DLD1 (cell line): ENCODE results near the gene RAI14.

ENCODE experiments used
- in situ Hi-C: cut with HindIII; loops from 2 replicates; pipeline ENCODE4 v1.10.0; 2017; ENCODE audit warnings: low sequenced_read_pairs

The RAI14 gene

DNA sequence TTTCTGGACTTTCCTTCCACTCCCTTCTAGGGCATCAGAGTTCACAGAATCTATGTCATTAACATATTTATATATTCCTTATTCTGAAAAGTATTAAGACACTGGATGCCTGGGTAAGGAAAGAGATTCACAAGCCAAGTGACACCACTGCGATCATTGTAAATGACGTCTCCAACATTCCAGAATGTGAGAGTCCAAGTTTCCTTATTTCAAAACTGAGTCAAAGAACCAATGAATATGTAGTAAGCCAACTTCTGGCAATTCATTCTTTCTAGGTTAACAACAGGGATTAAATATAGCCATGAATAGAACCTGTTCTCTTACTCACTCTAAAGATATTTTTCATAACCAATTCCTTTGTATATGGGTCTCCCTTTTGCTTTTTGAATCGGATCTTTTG, 18.1 kb downstream of the RAI14 start:
- in situ Hi-C loops = no loop called here

DNA sequence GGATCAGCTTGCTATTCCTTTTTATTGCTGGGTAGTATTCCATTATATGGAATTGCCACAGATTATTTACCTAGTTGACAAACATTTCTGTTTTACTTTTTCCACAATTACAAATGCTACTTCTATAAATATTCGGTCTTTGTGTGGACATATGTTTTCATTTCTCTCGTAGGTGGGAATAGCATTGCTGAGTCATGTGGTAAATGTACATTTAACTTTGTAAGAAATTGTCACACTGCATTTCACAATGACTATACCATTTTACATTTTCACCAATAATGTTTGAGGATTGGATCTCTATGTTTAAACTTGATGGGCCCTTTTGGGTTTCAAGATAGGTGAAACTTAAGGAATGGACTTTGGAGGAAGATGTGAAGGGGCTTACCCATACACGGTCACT, 19.7 kb downstream of the RAI14 start:
- in situ Hi-C loops = no loop called here

DNA sequence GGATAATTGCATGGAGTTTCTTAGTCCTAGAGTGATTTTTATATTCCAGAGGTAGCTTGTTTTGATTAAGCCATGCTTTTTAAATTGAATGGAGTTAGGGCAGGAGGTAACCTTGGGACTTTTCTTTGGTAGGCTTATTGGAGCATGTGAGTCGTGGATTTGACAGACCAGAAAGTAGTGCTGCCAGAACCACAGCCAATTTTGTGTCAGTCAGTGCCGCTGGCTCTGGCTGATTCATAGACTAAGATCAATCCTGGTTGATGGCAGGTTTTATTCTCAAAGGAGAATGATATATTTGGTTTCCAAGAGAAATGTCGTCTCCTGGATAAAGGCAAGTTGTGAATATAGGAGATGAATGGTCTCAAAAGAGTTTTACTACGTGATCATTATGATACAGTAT, 20.3 kb downstream of the RAI14 start:
- in situ Hi-C loops = no loop called here

DNA sequence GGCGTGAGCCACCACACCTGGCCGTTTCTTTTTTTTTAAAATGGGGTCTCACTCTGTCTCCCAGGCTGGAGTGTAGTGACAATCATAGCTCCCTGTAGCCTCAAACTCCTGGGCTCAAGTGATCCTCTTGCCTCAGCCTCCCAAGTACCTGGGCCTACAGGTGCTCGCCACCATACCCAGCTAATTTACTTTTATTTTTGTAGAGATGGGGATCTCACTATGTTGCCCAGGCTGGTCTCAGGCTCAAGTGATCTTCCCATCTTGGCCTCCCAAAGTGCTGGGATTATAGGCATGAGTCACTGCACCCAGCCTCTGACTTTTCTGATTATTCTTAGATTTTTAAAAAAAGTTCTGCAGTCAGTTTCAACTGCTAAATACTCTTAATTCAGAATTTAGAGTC, 21.3 kb downstream of the RAI14 start:
- in situ Hi-C loops = no loop called here

DNA sequence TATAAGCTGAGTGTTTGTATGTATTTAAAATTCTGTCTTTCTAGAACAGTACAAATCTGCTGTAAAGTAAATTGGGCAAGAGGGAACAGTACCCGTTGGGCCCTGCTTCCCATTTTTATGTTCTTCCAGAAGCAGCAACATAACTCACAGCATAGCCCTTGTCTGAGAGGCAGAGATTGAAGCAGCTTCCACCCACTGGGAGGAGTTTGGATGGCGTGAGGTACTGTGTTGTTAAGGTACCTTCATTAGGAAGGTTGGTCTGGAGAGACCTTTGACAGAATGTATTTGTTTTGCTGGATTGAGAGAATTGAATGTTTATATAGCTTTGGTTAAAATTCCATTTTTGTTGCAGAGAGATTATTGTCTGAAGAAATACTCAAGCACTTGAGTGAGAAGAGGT, 24.8 kb downstream of the RAI14 start:
- in situ Hi-C loops = no loop called here

DNA sequence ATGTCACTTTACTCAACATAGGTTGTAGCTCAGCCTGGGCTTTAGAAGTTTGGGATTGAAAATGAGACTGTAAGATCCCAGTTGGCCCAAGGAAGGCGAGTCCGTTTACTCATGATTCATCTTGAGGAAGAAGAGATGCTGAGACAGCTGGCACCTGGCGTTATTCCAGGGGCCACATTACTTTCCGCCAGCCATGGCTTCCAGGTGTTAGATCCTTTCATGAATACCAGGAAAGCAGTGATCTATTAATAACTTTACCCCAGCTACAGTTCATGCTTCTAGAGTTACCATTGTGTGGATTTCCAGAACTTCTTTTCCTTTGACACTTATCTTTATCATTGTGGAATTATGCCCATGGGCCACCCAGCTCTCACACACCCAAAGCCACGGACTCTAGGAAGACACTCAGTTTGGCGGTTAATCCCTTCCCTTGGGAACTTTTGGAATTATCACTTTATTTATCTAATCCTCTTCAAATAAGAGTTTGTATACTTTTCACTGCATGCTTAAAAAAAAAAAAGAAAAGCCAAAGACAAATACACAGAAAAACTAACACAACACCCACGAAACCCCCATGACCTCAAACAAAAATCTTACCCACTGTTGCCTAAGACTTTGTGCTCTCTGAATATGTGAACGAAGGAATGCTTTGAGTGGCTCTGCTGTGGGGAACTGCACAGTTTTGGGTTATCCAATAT, 26.9 kb downstream of the RAI14 start:
- in situ Hi-C loops = no loop called here

DNA sequence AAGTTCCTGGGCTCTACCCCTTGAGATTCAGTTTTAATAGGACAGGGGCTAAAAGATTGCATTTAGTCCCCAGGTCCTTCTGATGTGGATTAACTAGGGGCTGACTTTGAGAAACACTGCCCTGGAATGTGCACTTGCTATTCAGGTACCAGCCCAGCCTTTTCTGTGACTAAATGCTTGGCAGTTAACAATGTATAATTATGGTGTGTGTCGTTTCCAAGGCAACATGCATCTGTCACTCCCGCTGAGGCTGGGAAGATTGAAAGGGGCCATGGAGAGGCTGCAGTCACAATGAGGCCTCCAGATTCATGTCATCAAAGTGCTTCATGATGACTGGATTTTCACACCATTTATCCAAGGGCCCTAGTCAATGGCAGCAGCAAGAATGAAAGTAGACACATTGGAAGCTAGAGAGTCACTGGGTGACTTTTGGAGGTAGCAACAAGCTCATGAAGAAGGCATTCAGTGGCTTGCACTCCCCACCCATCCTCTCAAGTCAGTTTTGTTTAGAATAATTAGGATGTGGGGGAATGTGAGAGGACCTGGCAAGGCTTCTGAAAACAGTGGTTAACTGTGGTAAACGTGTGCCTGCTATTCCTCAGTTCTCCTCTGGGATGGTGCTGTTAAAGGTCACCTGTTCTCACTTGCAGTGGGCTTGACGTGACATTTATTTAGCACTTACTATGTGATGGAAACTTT, 28.3 kb downstream of the RAI14 start:
- in situ Hi-C loops = no loop called here

DNA sequence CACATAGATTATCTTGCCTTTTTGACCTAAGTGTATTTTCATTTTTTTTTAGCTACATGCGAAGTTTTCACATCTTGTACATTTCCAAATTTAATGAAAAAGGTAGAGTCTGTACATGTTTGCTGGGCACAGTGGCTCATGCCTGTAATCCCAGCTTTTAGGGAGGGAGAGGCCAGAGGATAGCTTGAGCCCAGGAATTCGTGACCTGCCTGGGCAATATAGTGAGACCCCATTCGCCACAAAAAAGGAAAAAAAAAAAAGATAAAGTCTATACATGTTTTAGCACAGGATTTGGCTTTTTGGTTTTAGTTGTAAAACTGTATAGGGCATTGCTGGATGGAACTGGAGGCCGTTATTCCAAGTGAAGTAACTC, 28.8 kb downstream of the RAI14 start:
- in situ Hi-C loops = no loop called here

DNA sequence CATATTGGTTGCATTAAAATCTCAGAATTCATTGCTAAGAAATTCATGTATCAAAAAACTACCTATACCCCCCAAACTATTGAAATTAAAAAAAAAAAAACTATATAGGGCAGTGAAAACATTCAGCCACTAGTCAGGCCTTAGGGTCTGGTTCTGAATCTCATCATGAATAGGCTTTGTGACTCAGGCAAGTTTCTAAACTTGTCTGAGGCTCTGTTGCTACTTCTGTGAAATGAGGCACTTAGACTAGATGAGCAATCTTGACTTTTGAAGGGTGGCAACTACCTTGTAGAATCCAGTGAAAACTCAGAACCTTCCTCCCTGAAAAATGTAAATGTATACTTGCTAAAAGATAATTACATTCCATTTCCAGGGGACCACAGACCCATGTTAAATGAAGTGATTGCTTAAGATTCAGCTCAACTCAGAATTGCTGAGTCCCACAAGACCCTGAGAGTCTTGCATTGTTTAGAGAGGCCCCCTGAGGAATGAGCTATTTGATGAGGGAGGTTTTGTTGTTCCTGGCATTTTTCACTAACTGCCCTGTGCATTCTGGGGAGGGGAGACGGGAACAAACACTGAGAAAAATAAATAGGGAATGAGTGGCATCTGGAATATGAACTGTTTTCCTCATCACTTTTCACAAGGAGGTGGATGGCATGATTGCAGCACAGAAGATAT, 29.5 kb downstream of the RAI14 start:
- in situ Hi-C loops = no loop called here

DNA sequence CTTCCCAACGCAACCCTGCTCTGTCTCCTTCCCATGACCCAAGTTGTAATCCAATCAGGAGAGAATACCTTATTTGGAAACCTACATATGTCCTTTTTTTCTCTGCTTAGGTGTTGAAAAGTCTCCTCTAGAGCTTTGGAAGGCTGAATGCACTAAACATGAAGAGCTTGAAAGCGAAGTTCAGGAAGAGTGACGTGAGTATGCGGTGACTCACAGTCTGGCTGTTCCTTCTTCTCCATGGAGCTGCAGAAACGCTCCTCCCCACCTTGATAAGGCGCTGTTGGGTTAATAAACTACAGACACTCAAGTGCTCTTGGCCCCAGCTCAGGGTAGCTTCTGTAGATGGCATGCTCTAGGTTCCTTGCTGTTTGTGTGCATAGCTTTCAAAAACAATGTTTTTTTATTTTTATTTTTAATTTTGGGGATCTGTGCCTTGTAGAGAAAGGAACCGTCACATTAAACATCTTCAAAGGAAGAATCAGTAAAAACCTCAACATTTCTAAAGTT, 30.7 kb downstream of the RAI14 start:
- in situ Hi-C loops = no loop called here

DNA sequence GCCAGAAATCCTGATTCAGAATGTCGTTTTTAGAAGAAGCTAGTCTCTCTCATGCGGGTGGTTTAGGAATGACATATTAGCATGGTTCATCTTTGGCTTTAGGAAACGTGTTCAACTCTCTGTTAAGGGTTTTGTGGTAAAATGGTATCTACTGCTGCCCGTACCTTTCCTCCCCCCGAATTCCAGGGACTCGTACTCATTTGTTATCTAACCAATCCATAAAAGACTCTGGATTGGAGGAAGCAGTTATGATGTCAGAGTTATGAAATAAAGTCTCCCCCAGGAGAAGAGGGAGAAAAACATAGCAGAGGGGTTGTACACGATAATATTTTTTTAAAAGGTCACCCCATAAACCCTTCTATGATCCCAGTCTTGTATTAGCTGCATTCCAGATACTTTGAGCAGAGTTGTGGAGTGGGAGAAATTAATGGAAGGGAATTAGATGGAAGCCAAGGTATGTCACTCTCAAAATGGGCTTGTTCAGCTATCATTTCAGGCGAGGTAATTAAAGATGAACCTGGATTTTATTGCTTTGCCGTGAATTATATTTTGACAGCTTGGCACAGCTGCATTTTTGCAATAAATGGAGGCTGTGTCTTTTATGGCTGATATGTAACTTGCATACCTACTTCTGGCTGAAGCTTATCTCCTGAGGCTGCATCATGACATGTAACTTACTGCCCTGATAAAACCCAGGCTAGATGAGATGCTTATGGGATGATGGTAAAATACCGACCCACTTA, 31.3 kb downstream of the RAI14 start:
- in situ Hi-C loops = no loop called here

DNA sequence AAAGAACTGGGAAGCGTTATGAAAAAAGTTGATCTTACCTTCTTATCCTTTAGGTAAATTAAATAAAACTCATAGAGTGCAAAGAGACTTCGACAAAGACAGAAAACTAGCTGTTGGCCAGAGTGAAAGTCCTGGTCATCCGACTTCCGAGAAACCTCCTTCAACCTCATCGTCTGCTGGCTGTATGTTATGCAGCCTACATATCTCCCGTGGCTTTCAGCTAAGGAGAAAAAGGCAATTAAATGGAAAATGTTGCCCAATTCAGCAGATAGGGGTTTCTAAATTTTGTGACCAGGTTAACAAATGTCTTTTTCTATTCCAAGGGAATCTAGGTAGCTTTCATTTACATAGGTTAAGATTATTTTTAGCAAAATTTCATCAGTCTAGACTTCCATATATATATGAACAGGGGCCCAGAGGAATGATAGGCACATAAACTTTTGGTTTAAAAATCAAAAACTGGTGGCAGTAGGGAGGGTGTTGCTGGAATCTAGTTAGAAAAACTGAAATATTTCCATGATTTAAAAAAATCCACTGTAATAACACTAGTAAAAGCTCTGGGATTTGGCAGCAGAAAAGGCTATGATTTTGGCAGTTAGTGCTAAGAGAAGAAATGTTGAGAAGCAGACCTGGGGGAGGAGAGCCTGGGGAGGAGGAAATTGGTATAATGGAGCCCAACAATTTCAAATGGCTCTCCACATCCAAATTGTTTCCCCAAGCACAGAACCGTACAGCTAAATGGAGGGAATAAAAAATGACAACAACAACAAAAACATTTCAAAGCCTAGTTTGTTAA, 32.1 kb downstream of the RAI14 start:
- in situ Hi-C loops = no loop called here

DNA sequence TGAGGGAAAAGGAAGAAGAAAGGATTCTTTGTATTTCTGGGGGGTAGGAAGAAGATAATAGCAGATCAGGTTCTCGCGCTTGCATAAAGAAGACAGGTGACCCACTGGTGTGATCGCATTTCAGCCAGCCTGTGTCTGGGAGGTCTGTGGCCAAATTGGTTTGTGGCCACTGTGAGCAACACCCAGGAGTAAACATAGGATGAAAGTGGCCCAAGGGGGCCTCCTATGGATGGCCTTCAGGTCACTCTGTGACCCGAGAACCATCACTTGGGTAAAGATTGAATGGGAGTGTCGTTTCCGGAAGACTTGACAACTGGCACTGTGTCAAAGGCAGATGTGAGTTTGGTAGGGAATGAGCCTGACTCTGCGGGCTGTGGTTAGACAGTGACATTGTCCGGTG, 34.2 kb downstream of the RAI14 start:
- in situ Hi-C loops = no loop called here

DNA sequence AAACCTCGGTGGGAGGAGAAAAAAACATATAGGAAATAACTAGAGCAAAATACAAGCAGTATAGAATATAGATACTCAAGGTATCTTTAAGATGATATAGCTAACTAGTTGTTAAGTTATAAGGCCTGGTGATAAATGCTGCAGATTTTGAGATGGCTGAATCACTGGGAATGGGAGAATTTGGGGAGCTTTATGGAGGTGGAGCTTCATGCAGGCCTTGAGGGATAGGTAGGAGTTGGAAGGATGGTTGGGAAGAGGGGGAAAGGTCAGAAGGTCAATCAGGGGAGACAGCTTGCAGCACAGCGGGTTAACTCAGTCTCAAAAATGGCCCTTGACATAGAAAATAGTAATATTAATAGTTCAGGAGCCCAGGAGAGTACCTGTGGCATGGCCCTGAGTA, 34.8 kb downstream of the RAI14 start:
- in situ Hi-C loops = no loop called here

DNA sequence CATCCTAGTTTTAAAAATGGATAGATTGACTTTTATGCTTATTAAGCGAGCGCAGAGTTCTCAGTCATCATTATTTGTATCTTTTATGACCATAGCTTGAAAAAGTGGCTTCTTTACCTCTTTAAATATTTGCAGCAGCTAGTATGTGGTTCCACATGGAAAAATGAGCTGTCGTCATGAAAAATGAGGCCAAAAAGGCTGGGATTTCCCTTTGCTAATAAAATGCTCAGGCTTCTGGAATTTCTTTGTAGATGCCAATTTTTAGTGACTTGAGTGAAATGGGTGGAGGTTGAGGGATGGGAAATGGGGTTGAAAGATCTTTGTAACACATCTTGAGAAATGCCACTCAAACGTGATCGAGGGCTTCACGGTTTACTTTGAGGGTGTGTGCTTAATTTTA, 35.2 kb downstream of the RAI14 start:
- in situ Hi-C loops = no loop called here

DNA sequence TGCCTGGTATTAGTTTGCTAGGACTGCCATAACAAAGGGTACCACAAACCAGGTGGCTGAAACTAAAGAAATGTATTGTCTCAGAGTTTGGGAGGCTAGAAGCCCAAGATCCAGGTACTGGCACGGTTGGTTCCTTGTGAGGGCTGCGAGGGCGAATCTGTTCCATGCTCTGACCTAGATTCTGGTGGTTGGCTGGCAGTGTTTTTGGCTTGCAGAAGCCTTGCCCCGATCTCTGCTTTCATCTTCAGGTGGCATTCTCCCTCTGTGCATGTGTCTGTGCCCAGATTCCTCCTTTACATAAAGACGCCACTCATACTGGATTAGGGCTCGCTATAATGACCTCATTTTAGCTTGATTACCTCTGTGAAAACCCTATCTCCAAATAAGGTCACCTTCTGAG, 36.7 kb downstream of the RAI14 start:
- in situ Hi-C loops = no loop called here

DNA sequence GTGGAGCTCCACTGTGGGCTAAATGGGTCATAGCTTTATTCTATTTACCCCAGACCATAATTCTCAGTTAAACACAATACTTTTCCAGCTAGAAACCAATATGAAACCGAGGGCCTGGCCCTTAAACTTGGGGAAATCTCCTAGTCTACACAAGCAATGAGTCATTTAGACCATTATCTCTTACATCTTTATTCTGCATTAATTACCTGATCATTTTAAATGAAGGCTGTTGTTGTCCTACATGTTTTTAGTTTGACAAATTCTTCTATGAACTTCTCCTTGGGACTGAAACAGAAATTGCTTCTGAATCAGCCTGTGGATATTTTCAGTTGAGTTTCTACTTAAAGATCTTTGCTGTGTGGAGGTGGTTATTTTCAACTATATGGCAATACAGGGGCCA, 37.9 kb downstream of the RAI14 start:
- in situ Hi-C loops = no loop called here

DNA sequence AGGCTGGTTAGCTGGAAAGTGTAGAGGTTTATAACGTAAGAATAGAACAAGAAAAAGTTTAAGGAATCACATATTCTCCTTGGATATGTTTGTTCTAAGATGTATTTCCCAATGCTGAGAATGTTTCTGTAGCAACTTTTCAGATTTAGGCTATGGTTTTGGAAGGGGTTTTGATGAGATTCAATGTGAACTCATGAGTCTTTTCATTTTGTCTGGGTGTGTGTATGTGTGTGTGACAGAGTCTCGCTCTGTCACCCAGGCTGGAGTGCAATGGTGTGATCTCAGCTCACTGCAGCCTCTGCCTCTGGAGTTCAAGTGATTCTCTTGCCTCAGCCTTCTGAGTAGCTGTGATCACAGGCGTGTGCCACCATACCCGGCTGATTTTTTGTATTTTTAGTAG, 38.6 kb downstream of the RAI14 start:
- in situ Hi-C loops = no loop called here

DNA sequence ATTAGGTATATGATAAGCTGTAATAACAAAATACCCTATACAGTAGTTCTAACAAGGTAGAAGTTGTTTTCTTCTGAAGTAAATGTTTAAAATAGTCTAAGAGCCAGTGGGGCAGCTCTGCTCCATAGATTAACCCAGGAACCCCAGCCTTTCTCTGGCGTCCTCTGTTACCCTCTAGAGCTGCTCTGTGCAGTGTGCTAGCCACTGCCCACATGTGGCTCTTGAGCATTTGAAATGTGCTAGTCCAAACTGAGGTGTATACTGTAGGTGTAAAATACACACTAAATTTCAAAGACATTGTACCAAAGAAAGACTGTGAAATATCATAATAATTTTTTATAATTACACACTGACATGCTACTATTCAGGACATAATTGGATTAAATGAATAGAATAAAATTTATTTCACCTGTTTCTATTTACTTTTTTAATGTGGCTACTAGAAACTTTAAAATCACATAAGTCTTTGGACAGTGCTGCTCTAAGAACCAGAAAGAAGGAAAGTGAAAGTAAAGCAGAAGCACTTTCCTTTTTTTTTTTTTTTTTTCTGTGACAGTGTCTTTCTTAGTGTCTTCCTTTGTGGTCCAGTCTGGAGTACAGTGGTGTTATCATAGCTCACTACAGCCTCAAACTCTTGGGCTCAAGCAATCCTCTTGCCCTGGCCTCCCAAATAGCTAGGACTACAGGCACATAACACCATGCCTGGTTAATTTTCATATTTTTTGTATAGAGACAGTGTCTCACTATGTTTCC, 39.3 kb downstream of the RAI14 start:
- in situ Hi-C loops = no loop called here
